Stimulated activated naive CD8-positive, alpha-beta T cell treated with anti-CD3 and anti-CD28 coated beads, Interleukin-15, amount 100 ng/mL, for 72 hours (primary cell): Measurements from ENCODE around the gene DCDC1.
"Not testable (repeated sequence)": the region's sequence is repeated elsewhere in the genome, so short reads cannot be mapped to it uniquely, and the experiment has no call there.

Source experiments
- ATAC-seq: fragments of 150-1000 bp; cut with Tn5 transposase; 2 replicates; pipeline ENCODE4 v1.10.0; 2021; ENCODE audit warnings: mild to moderate bottlenecking, moderate library complexity
- DNase-seq, 2 donors: peaks; one replicate each; pipeline ENCODE4 v3.0.0; 2021 to 2022
- H3K27ac Mint-ChIP-seq, 2 donors: one replicate each; pipeline ENCODE4 v1.8.0; 2022; ENCODE audit warnings: mild to moderate bottlenecking in 2 of 2, mixed read lengths in 2 of 2, moderate library complexity in 2 of 2
- H3K27me3 Mint-ChIP-seq: one replicate; pipeline ENCODE4 v1.8.0; 2022; ENCODE audit warnings: mixed read lengths
- H3K4me1 Mint-ChIP-seq: one replicate; pipeline ENCODE4 v1.8.0; 2022; ENCODE audit warnings: mild to moderate bottlenecking, mixed read lengths
- H3K4me3 Mint-ChIP-seq, 2 donors: one replicate each; pipeline ENCODE4 v1.8.0; 2022; ENCODE audit warnings: mild to moderate bottlenecking in 2 of 2, mixed read lengths in 2 of 2, moderate library complexity in 1 of 2
- H3K9me3 Mint-ChIP-seq, 2 donors: one replicate each; pipeline ENCODE4 v1.8.0; 2022; ENCODE audit warnings: mixed read lengths in 2 of 2

DCDC1 gene

GRCh38 chr11:31273527-31273926, 96.0 kb downstream of the DCDC1 start:
- not testable (repeated sequence) for H3K27ac Mint-ChIP-seq, H3K4me1 Mint-ChIP-seq, H3K4me3 Mint-ChIP-seq, DNase-seq, ATAC-seq, H3K27me3 Mint-ChIP-seq
- peaks cover 28 to 35% of the 10 kb centered on the region in 2 donors for H3K9me3 Mint-ChIP-seq

DNA sequence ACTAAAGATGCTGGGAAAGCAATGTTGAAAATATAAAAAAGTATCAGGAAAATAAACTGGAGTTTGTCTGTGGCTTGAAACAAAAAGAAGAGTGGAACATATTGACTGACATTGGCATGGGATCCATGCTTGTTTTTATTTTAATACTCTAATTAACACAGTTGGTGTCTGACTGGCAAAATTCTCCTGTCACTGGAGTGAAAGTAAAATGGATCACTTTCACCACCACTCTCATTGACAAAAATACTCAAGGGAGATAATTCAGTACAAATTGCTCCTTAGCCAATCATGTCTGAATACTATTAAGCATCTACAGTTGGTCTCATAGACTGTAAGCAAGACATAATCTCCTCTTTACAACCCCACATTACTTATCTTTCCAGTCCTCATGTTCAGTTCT, 101.8 kb downstream of the DCDC1 start:
- H3K27ac Mint-ChIP-seq: no peak overlapping the region
- H3K9me3 Mint-ChIP-seq: peaks cover 12 to 19% of the 10 kb centered on the region in 2 donors
- no peaks in the 10 kb centered on the region for H3K27me3 Mint-ChIP-seq
- DNase-seq (no peak), ATAC-seq (no peak)
- H3K4me1 Mint-ChIP-seq: no peaks in the 10 kb centered on the region
- no peak overlapping the region for H3K4me3 Mint-ChIP-seq

- Mint-ChIP-seq H3K9me3 (no peaks in the 10 kb centered on the region), H3K4me1 (no peaks in the 10 kb centered on the region), H3K27me3 (no peaks in the 10 kb centered on the region), H3K4me3 (no peak overlapping the region), H3K27ac (no peak overlapping the region)
- DNase-seq (no peak), ATAC-seq (no peak)
Measured at GRCh38 chr11:31264834-31265233, 104.7 kb downstream of the DCDC1 start.

- DNase-seq (no peak), ATAC-seq (no peak)
- Mint-ChIP-seq H3K4me3 (no peak overlapping the region), H3K4me1 (no peaks in the 10 kb centered on the region), H3K9me3 (no peaks in the 10 kb centered on the region), H3K27ac (no peak overlapping the region), H3K27me3 (no peaks in the 10 kb centered on the region)
Measured at GRCh38 chr11:31262761-31263160, 106.8 kb downstream of the DCDC1 start.

DNA sequence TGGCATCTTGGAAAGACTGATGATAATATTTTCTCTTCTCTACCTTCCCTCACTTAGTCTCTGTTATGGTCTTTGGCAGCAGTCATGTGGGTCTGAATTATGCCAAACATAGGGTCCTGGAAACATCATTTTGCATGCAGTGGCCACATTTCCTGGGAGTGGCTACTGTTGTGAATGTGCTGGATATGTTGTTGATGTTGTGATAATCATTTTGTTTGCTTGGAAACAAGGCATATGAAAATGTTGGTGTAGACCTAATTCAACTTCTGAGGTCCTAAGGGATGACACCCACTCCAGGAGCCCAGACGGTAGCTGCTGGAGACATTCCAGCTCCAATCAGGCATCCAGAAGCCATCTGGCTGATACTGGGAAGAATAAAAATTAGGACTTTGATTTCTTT, 109.7 kb downstream of the DCDC1 start:
- Mint-ChIP-seq H3K9me3 (no peaks in the 10 kb centered on the region), H3K4me1 (no peaks in the 10 kb centered on the region), H3K27ac (no peak overlapping the region), H3K27me3 (no peaks in the 10 kb centered on the region), H3K4me3 (no peak overlapping the region)
- no peak for ATAC-seq
- no peak for DNase-seq

DNA sequence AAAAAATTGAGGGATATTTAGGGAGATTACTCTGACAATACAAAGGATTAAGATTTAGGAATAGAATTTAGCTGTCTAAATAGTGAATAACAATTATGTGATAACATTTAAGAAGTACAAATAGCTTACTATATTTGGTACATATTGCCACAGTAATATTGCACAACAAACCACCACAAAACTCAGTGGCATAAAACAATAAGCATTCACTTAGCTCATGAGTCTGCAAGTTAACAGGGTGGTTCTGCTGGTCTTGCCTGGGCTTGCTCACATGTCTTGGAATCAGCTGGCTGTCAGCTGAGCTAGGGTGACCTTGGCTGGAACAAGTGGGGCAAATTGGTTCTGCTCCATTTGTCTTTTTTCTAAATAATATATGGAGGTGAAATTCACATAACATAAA, 115.1 kb downstream of the DCDC1 start:
- H3K4me1 Mint-ChIP-seq: no peaks in the 10 kb centered on the region
- no peaks in the 10 kb centered on the region for H3K27me3 Mint-ChIP-seq
- no peaks in the 10 kb centered on the region for H3K9me3 Mint-ChIP-seq
- H3K27ac Mint-ChIP-seq: no peak overlapping the region
- ATAC-seq (no peak), DNase-seq (no peak)
- H3K4me3 Mint-ChIP-seq: no peak overlapping the region

DNA sequence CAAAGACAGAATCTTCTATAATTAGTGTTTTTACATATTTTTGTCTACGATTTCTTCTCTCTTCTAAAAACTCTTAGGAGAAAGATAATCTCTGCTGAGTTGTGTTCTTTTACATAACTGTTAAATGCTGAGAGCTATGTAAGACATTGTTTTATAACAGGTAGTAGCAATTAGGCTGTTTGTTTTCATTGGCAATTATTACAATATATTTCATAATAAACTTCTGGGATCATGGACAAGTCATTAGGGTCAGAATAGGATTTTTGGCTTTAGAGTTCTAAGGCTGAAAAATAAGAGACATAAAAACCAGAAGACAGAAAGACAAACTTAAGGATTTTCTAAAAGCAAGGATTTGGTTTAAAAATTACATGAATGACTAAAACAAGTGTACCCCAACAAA, 120.8 kb downstream of the DCDC1 start:
- no peaks in the 10 kb centered on the region for H3K9me3 Mint-ChIP-seq

DNA sequence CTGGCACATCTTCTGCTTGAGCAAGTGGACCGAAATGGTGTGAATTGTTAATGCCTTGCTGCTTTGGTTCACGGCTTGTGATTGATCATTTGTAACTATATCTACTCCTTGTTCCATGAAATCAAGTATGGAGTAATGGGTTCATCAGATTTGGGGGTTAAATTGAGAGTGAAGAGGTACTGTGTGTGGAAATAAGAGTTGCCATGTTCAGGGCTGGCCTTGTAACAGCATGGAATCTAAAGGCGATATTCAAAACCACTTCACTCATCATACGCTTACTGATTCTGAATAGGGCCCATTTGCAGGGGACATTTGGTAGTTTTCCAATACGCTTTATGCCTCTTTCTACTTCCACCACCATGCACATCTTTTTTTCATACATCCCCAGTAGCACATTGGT, 122.2 kb downstream of the DCDC1 start:
- ATAC-seq (no peak), DNase-seq (no peak)
- Mint-ChIP-seq H3K4me3 (no peak overlapping the region), H3K27me3 (no peaks in the 10 kb centered on the region), H3K27ac (peak overlapping the region in 1 of 2 donors; percentile 53), H3K9me3 (no peaks in the 10 kb centered on the region), H3K4me1 (no peaks in the 10 kb centered on the region)

More for the DNA sequence above, 120.8 kb downstream of the DCDC1 start:
- Mint-ChIP-seq H3K27me3 (no peaks in the 10 kb centered on the region), H3K4me3 (no peak overlapping the region), H3K4me1 (no peaks in the 10 kb centered on the region), H3K27ac (no peak overlapping the region)
- no peak for DNase-seq
- ATAC-seq: no peak

DNA sequence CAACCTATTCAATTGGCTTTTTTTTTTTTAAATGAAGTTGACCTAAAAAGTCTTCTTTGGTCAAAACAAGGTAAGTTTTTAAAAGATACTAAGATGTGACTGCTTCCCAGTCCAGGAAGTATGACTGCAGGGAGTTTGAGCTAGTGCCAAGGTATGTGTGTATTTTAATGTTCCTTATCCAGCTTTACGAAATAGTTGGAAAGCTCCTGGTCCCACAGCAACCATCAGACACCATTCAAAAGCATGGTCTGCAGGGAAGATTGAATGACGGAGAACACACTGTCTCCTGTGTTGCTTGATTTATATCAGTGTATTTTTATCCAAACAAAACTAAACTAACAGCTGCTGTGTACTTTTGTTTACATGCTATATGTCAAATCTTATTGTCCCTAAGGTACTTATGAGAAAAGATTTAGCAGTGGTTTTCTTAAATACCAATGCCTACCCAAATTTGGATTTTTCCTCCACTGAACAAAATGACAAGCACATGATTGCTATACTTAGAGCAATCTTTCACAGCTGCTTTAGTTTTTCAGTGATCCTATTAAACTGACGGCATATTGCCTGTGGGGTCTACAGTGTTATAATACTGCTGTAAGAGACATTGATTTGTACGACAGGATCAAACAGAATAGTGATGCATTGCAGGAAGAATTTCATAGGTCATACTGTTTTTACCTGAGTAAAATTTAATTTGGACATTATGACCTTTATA, 122.9 kb downstream of the DCDC1 start:
- DNase-seq: no peak
- Mint-ChIP-seq H3K4me3 (no peak overlapping the region), H3K9me3 (no peaks in the 10 kb centered on the region)

GRCh38 chr11:31243706-31244105, 125.8 kb downstream of the DCDC1 start:
- Mint-ChIP-seq H3K9me3 (no peaks in the 10 kb centered on the region), H3K27me3 (no peaks in the 10 kb centered on the region), H3K4me3 (no peak overlapping the region), H3K27ac (no peak overlapping the region), H3K4me1 (no peaks in the 10 kb centered on the region)
- no peak for DNase-seq
- ATAC-seq: no peak

More for the DNA sequence above, 122.9 kb downstream of the DCDC1 start:
- no peaks in the 10 kb centered on the region for H3K27me3 Mint-ChIP-seq
- ATAC-seq: no peak
- no peaks in the 10 kb centered on the region for H3K4me1 Mint-ChIP-seq
- H3K27ac Mint-ChIP-seq: no peak overlapping the region

DNA sequence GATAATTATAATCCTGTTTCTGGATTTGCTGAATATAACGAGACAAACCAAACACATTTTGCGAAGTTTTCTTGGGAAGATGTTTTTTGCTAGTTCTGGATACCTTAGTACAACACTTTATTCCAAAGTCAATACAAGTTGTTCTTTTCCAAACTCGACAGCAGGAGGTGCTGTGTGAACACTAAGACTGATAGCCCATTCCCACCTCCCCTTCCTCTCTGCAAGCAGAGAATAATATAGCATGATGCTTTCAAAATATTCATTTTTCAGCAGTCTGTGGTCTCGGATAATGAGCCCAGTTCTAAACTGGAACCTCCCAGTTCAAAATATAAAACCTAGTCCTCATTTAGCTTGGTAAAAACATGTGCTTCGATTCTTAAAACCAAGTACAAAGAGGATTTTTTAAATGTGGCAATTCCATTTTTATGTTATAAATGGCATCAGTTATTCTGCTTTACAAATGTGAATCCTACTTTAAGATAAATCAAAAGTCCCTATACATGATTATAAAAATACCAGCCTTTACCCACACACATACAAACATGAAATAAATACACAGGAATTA, 129.1 kb downstream of the DCDC1 start:
- ATAC-seq (no peak), DNase-seq (peak in 1 of 2 donors; percentile 11)
- no peaks in the 10 kb centered on the region for H3K9me3 Mint-ChIP-seq
- no peak overlapping the region for H3K4me3 Mint-ChIP-seq
- H3K27me3 Mint-ChIP-seq: no peaks in the 10 kb centered on the region
- no peaks in the 10 kb centered on the region for H3K4me1 Mint-ChIP-seq
- no peak overlapping the region for H3K27ac Mint-ChIP-seq

GRCh38 chr11:31237819-31238760, 131.4 kb downstream of the DCDC1 start:
- H3K4me3 Mint-ChIP-seq: no peak overlapping the region
- no peak overlapping the region for H3K27ac Mint-ChIP-seq
- DNase-seq (no peak), ATAC-seq (no peak)
- no peaks in the 10 kb centered on the region for H3K27me3 Mint-ChIP-seq
- no peaks in the 10 kb centered on the region for H3K4me1 Mint-ChIP-seq
- H3K9me3 Mint-ChIP-seq: no peaks in the 10 kb centered on the region

- ATAC-seq (no peak), DNase-seq (no peak)
- H3K27ac Mint-ChIP-seq: no peak overlapping the region
- H3K9me3 Mint-ChIP-seq: no peaks in the 10 kb centered on the region
- no peaks in the 10 kb centered on the region for H3K27me3 Mint-ChIP-seq
- H3K4me1 Mint-ChIP-seq: no peaks in the 10 kb centered on the region
- H3K4me3 Mint-ChIP-seq: no peak overlapping the region
Measured at GRCh38 chr11:31236143-31236542, 133.4 kb downstream of the DCDC1 start.

DNA sequence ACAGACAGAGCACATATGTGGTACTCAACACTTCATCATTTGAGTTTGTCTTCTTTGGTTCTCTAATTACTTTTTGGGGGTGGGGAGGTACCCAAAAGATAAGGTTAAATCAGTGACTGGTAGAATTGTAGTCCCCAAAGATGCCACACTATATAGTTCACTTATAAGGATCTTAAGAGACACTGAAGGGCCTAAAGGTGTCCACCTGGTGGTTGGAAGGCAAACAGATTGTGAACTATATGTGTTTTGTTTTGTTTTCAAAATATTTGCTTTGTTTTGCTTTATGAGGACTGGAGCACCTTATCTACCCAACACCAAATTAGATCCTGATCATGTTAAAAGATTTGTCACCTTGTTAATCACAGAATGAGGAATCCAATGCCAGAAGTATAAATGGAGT, 136.1 kb downstream of the DCDC1 start:
- Mint-ChIP-seq H3K4me3 (no peak overlapping the region), H3K4me1 (no peaks in the 10 kb centered on the region), H3K27ac (no peak overlapping the region), H3K27me3 (no peaks in the 10 kb centered on the region), H3K9me3 (no peaks in the 10 kb centered on the region)
- no peak for DNase-seq
- ATAC-seq: no peak

- H3K9me3 Mint-ChIP-seq: peaks cover 0 to 4% of the 10 kb centered on the region in 2 donors
- no peak for DNase-seq
- no peak for ATAC-seq
- no peaks in the 10 kb centered on the region for H3K27me3 Mint-ChIP-seq
- no peak overlapping the region for H3K27ac Mint-ChIP-seq
- no peaks in the 10 kb centered on the region for H3K4me1 Mint-ChIP-seq
- no peak overlapping the region for H3K4me3 Mint-ChIP-seq
Measured at GRCh38 chr11:31231601-31232000, 137.9 kb downstream of the DCDC1 start.

- peaks cover 6% of the 10 kb centered on the region for H3K27me3 Mint-ChIP-seq
- DNase-seq: no peak
- H3K4me1 Mint-ChIP-seq: no peaks in the 10 kb centered on the region
- no peak for ATAC-seq
- no peak overlapping the region for H3K27ac Mint-ChIP-seq
- H3K4me3 Mint-ChIP-seq: no peak overlapping the region
- no peaks in the 10 kb centered on the region for H3K9me3 Mint-ChIP-seq
Measured at GRCh38 chr11:31218847-31219246, 150.7 kb downstream of the DCDC1 start.
